BLaER1 (cell line): ENCODE measurements around the gene KSR1.
"Not testable (repeated sequence)": the region's sequence is repeated elsewhere in the genome, so short reads cannot be mapped to it uniquely, and the experiment has no call there.

Experiments used
- H3K27ac ChIP-seq: shearing (Covaris generic); formaldehyde crosslinking; 2 replicates; pipeline ENCODE4 v1.8.1; 2022
- H3K27me3 ChIP-seq: shearing (Covaris generic); formaldehyde crosslinking; 2 replicates; pipeline ENCODE4 v1.8.1; 2022
- H3K36me3 ChIP-seq: shearing (Covaris generic); formaldehyde crosslinking; 2 replicates; pipeline ENCODE4 v1.8.1; 2022
- H3K4me1 ChIP-seq: shearing (Covaris generic); formaldehyde crosslinking; 2 replicates; pipeline ENCODE4 v1.8.1; 2022
- H3K4me2 ChIP-seq: shearing (Covaris generic); formaldehyde crosslinking; 2 replicates; pipeline ENCODE4 v1.8.1; 2022
- H3K4me3 ChIP-seq: shearing (Covaris generic); formaldehyde crosslinking; 2 replicates; pipeline ENCODE4 v1.8.1; 2022
- H3K9ac ChIP-seq: shearing (Covaris generic); formaldehyde crosslinking; 2 replicates; pipeline ENCODE4 v1.8.1; 2022
- H3K9me3 ChIP-seq: shearing (Covaris generic); formaldehyde crosslinking; 2 replicates; pipeline ENCODE4 v1.8.1; 2022
- H4K20me1 ChIP-seq: shearing (Covaris generic); formaldehyde crosslinking; 2 replicates; pipeline ENCODE4 v1.8.1; 2022
- Cebpa-rat ChIP-seq: shearing (Covaris generic); IDR thresholded peaks from 2 replicates; pipeline ENCODE4 v1.8.1; 2022

Gene KSR1

GRCh38 chr17:27496971-27497370, 40.7 kb downstream of the KSR1 start:
- Histone ChIP-seq H4K20me1 (peaks cover 14% of the 10 kb centered on the region; the same call in 1 of the 2 replicates), H3K27ac (no peak overlapping the region), H3K4me2 (no peak overlapping the region), H3K27me3 (no peaks in the 10 kb centered on the region), H3K4me3 (no peak overlapping the region), H3K9ac (no peak overlapping the region), H3K36me3 (peaks cover 13% of the 10 kb centered on the region; the same call in 1 of the 2 replicates), H3K9me3 (peaks cover 23% of the 10 kb centered on the region), H3K4me1 (peaks cover 14% of the 10 kb centered on the region)
- TF ChIP-seq Cebpa-rat = no peak

DNA sequence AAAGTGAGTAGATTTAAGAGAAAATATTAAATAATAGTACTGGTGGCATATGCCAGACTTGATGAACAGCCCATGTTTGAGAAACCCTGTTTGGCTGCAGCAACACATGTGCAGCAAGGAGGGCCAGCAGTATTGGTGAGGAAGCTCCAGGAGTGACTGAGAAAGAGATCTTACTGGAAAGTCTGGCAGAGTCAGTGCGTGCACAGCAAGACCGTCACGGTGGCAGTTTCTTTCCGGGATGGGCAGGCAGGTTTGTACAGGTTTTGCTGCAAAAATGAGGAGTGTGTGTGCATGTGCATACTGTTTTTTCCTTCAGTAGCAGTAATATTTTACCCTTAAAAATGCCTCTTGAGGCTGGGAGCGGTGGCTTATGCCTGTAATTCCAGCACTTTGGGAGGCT, 41.4 kb downstream of the KSR1 start:
- TF ChIP-seq Cebpa-rat = no peak
- peaks cover 10% of the 10 kb centered on the region; the same call in 1 of the 2 replicates for H4K20me1 ChIP-seq
- no peaks in the 10 kb centered on the region for H3K27me3 ChIP-seq
- peaks cover 14% of the 10 kb centered on the region for H3K4me1 ChIP-seq
- peaks cover 20% of the 10 kb centered on the region; the same call in 1 of the 2 replicates for H3K36me3 ChIP-seq
- no peak overlapping the region for H3K27ac ChIP-seq
- H3K9ac ChIP-seq = no peak overlapping the region
- H3K9me3 ChIP-seq = peaks cover 31% of the 10 kb centered on the region
- H3K4me2 ChIP-seq = no peak overlapping the region
- no peak overlapping the region for H3K4me3 ChIP-seq

DNA sequence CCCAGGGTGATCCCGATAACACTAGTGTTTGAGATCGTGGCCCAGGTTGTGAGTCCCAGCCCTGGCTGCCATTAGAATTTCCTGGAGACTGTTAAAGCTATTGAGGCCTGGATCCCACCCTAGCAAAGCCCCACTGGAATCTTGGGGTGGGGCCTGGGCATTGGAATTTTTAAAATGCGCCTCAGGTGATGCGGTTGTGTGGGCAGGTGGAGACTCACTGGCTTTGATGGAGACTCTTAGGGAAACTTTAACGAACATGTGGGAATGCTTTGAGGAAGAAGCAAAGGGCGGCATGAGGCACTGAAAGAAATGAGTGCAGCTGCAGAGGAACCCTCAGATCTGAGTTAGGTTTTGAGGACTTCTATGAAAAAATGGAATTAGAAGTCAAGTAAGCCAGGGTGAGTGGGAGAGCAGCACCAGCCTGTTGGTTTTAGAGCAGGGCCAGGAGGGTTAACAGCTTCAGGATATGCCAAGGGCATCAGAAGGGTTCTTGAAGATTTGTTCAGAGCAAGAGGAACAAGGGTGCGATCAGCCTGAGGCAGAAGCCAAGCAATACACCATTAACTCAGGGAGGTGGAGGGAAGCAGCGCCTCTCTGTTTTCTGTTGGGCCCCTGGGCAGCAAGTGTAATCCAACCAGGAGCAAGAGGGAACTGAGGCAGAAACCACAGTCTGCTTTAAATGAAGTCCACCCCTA, 42.5 kb downstream of the KSR1 start:
- Histone ChIP-seq H3K4me1 (peaks cover 14% of the 10 kb centered on the region), H3K4me2 (no peak overlapping the region), H3K4me3 (no peak overlapping the region), H3K9me3 (peaks cover 32% of the 10 kb centered on the region), H3K27me3 (no peaks in the 10 kb centered on the region), H3K27ac (no peak overlapping the region), H3K36me3 (peaks cover 20% of the 10 kb centered on the region; the same call in 1 of the 2 replicates), H3K9ac (no peak overlapping the region), H4K20me1 (peaks cover 10% of the 10 kb centered on the region; the same call in 1 of the 2 replicates)
- TF ChIP-seq Cebpa-rat = no peak

- Histone ChIP-seq H3K27me3 (no peaks in the 10 kb centered on the region), H3K4me3 (no peak overlapping the region), H4K20me1 (peaks cover 8% of the 10 kb centered on the region; the same call in 1 of the 2 replicates), H3K27ac (no peak overlapping the region), H3K4me1 (peaks cover 23% of the 10 kb centered on the region), H3K9me3 (peaks cover 32% of the 10 kb centered on the region), H3K4me2 (no peak overlapping the region), H3K36me3 (peaks cover 20% of the 10 kb centered on the region; the same call in 1 of the 2 replicates), H3K9ac (no peak overlapping the region)
- TF ChIP-seq Cebpa-rat = no peak
Observed at GRCh38 chr17:27499451-27500265, 43.4 kb downstream of the KSR1 start.

DNA sequence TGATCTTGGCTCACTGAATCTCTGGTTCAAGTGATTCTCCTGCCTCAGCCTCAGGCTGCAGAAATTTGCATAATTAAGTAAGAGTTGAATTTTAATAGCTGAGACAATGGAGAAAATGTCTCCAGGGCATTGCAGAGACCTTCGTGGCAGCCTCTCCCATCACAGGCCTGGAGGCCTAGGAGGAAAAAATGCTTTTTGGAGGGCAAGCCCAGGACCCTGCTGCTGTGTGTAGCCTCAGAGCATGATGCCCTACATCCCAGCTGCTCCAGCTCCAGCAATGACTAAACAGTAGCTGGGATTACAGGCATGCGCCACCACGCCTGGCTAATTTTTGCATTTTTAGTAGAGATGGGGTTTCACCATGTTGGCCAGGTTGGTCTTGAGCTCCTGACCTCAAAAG, 45.1 kb downstream of the KSR1 start:
- H3K27me3 ChIP-seq, H3K9ac ChIP-seq, H3K27ac ChIP-seq, H3K4me2 ChIP-seq, H3K4me3 ChIP-seq, H4K20me1 ChIP-seq: not testable (repeated sequence)
- H3K4me1 ChIP-seq = peaks cover 26% of the 10 kb centered on the region
- H3K36me3 ChIP-seq = peaks cover 20% of the 10 kb centered on the region; the same call in 1 of the 2 replicates
- peaks cover 32% of the 10 kb centered on the region for H3K9me3 ChIP-seq

DNA sequence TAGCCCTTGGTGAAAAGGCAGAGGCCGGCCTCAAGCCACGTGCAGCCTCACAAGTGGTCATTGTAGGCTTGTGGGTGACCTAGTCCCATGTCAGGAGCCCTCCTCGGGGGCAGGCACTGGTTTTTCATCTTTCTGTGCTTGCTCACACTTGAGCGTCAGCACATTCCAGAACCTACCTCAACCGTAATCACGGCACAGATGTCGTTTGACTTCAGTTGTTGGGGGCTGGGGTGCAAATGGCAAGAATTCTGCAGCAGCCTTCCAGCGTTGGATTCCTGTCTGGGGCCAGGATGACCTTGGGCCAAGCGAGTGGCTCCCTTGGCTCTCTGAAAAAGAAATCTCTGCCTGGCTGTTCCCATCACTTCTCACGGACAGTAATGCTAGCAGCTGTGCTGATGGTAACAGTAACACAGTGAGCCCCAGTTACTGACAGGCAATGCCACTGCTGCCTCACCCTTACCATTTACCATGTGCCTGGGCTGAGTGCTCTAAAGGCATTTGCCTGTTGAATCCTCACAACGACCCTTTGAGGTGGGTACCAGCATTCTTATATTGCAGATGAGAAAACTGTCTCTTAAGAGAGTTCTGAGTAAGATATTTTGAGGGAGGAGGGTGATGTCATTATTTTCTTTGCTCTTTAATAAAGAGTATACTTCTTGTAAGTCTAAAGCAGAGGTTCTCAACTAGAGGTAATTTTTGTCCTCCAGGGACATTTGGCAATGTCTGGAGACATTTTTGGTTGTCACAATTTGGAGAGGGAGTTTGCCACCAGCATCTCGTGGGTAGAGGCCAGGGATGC, 46.5 kb downstream of the KSR1 start:
- Histone ChIP-seq H4K20me1 (no peaks in the 10 kb centered on the region; the same call in 1 of the 2 replicates), H3K4me1 (peaks cover 40% of the 10 kb centered on the region)

GRCh38 chr17:27503611-27504010, 47.4 kb downstream of the KSR1 start:
- Histone ChIP-seq H4K20me1 (no peaks in the 10 kb centered on the region; the same call in 1 of the 2 replicates), H3K9ac (no peak overlapping the region), H3K9me3 (peaks cover 32% of the 10 kb centered on the region), H3K27ac (no peak overlapping the region), H3K4me2 (no peak overlapping the region), H3K36me3 (peaks cover 20% of the 10 kb centered on the region; the same call in 1 of the 2 replicates), H3K4me3 (no peak overlapping the region), H3K27me3 (no peaks in the 10 kb centered on the region), H3K4me1 (peaks cover 45% of the 10 kb centered on the region)
- no peak for TF ChIP-seq Cebpa-rat

More for the DNA sequence above, 46.5 kb downstream of the KSR1 start:
- Histone ChIP-seq H3K27ac (no peak overlapping the region), H3K9me3 (peaks cover 32% of the 10 kb centered on the region), H3K9ac (no peak overlapping the region), H3K27me3 (no peaks in the 10 kb centered on the region), H3K4me3 (no peak overlapping the region), H3K36me3 (peaks cover 20% of the 10 kb centered on the region; the same call in 1 of the 2 replicates), H3K4me2 (no peak overlapping the region)
- TF ChIP-seq Cebpa-rat = no peak

DNA sequence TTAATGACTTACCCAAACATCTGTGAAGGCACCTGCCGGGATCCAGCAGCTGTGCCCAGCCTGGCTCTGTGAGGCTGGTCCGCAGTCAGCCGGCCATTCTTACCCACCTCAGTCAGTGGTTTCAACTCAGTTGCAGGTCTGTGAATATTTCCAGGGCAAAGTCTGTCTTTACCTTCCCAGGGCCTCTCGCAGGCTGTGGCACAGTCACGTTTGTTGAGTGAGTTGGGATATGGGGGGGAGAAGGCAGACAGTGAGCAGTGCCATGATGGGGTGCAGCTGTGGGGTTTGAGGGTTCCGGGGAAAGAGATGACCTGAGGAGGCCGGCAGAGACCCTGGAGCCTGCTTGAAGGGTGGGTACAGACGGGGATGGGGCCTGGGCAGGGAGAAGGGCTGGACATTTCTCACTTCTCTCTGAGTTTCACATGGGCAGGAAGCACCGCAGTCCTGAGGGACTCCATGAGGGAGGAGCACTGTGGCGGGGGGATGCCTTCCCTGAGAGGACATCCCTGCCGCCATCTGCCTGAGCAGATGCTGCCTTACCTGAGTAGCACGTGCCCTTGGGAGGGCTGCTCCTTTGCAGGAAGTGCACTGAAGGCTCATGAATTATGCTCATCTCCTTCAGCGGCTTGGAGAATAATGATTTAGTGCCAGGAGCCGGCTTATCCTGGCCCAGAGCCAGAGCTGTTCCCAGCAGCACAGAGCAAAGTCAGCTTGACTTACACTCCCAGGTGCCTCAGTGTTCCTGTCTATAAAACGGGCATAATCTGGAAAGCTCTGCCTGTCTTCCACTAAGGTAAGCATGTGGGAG, 48.1 kb downstream of the KSR1 start:
- Histone ChIP-seq H3K27me3 (no peaks in the 10 kb centered on the region), H3K36me3 (peaks cover 20% of the 10 kb centered on the region; the same call in 1 of the 2 replicates), H3K4me2 (peak overlapping the region; percentile 74), H3K9ac (no peak overlapping the region), H3K27ac (no peak overlapping the region), H4K20me1 (no peaks in the 10 kb centered on the region; the same call in 1 of the 2 replicates), H3K4me1 (peaks cover 45% of the 10 kb centered on the region), H3K9me3 (peaks cover 32% of the 10 kb centered on the region), H3K4me3 (no peak overlapping the region)
- TF ChIP-seq Cebpa-rat = no peak
